Subcutaneous abdominal adipose tissue (tissue), 5 donors: Measurements from ENCODE around the gene DYNC2I2.

Experiments
- H3K27ac ChIP-seq: one replicate; pipeline ENCODE4 v1.7.0; 2013; ENCODE audit warnings: low read depth, mild to moderate bottlenecking, inconsistent platforms, low read length, moderate library complexity
- H3K27me3 ChIP-seq, 5 donors: one replicate each; pipeline ENCODE4 v1.7.0; 2013; ENCODE audit warnings: low read length in 5 of 5, inconsistent platforms in 1 of 5; ENCODE audit not compliant: control insufficient read depth in 5 of 5, insufficient read depth in 4 of 5
- H3K36me3 ChIP-seq, 5 donors: one replicate each; pipeline ENCODE4 v1.7.0; 2013; ENCODE audit warnings: low read length in 5 of 5; ENCODE audit not compliant: control insufficient read depth in 5 of 5, insufficient read depth in 5 of 5
- H3K4me1 ChIP-seq, 5 donors: one replicate each; pipeline ENCODE4 v1.7.0; 2013; ENCODE audit warnings: low read length in 5 of 5, mild to moderate bottlenecking in 3 of 5, moderate library complexity in 1 of 5; ENCODE audit not compliant: control insufficient read depth in 5 of 5, insufficient read depth in 5 of 5
- H3K4me3 ChIP-seq, 5 donors: one replicate each; pipeline ENCODE4 v1.7.0; 2013; ENCODE audit warnings: low read length in 5 of 5, low read depth in 1 of 5
- H3K9ac ChIP-seq, 5 donors: one replicate each; pipeline ENCODE4 v1.7.0; 2013; ENCODE audit warnings: low read length in 5 of 5, mild to moderate bottlenecking in 4 of 5, moderate library complexity in 3 of 5
- H3K9me3 ChIP-seq, 5 donors: one replicate each; pipeline ENCODE4 v1.7.0; 2013; ENCODE audit warnings: low read length in 5 of 5; ENCODE audit not compliant: control insufficient read depth in 5 of 5
- donor health status: healthy.
- donor health status: healthy.
- donor health status: healthy.
- donor health status: healthy.
- donor health status: healthy.

Gene DYNC2I2

GRCh38 chr9:128621730-128622455 lies 34.8 kb downstream of the DYNC2I2 start:
- Histone ChIP-seq H3K4me1 (no peaks in the 10 kb centered on the region), H3K9me3 (no peaks in the 10 kb centered on the region), H3K27me3 (no peaks in the 10 kb centered on the region), H3K36me3 (peaks cover 8 to 93% (median 85%) of the 10 kb centered on the region in 5 donors), H3K9ac (no peak overlapping the region), H3K27ac (no peak overlapping the region), H3K4me3 (no peak overlapping the region)

- Histone ChIP-seq H3K4me3 (no peak overlapping the region), H3K27me3 (no peaks in the 10 kb centered on the region), H3K27ac (no peak overlapping the region), H3K9ac (no peak overlapping the region), H3K4me1 (no peaks in the 10 kb centered on the region), H3K9me3 (no peaks in the 10 kb centered on the region), H3K36me3 (peaks cover 14 to 93% (median 83%) of the 10 kb centered on the region in 5 donors)
Observed at GRCh38 chr9:128619779-128620178, 36.9 kb downstream of the DYNC2I2 start.

GRCh38 chr9:128619127-128619526 lies 37.5 kb downstream of the DYNC2I2 start:
- Histone ChIP-seq H3K4me3 (no peak overlapping the region), H3K9ac (no peak overlapping the region), H3K4me1 (no peaks in the 10 kb centered on the region), H3K9me3 (no peaks in the 10 kb centered on the region), H3K27me3 (no peaks in the 10 kb centered on the region), H3K27ac (no peak overlapping the region), H3K36me3 (peaks cover 16 to 93% (median 83%) of the 10 kb centered on the region in 5 donors)

- Histone ChIP-seq H3K9me3 (no peaks in the 10 kb centered on the region), H3K27me3 (no peaks in the 10 kb centered on the region), H3K27ac (no peak overlapping the region), H3K4me1 (no peaks in the 10 kb centered on the region), H3K9ac (no peak overlapping the region), H3K4me3 (no peak overlapping the region), H3K36me3 (peaks cover 16 to 96% (median 91%) of the 10 kb centered on the region in 5 donors)
Observed at GRCh38 chr9:128617943-128618342, 38.7 kb downstream of the DYNC2I2 start.

- Histone ChIP-seq H3K9ac (no peak overlapping the region), H3K36me3 (peaks cover 19 to 98% (median 96%) of the 10 kb centered on the region in 5 donors), H3K4me1 (no peaks in the 10 kb centered on the region), H3K27me3 (no peaks in the 10 kb centered on the region), H3K9me3 (no peaks in the 10 kb centered on the region), H3K4me3 (no peak overlapping the region), H3K27ac (no peak overlapping the region)
Observed at GRCh38 chr9:128615571-128615970, 41.1 kb downstream of the DYNC2I2 start.

- H3K9ac ChIP-seq: no peak overlapping the region
- H3K9me3 ChIP-seq: no peaks in the 10 kb centered on the region
- no peak overlapping the region for H3K4me3 ChIP-seq
- no peak overlapping the region for H3K27ac ChIP-seq
- H3K4me1 ChIP-seq: no peaks in the 10 kb centered on the region
- no peaks in the 10 kb centered on the region for H3K27me3 ChIP-seq
- peaks cover 26 to 98% (median 97%) of the 10 kb centered on the region in 5 donors for H3K36me3 ChIP-seq
Observed at GRCh38 chr9:128614728-128615127, 41.9 kb downstream of the DYNC2I2 start.

GRCh38 chr9:128611600-128612394 lies 44.9 kb downstream of the DYNC2I2 start:
- Histone ChIP-seq H3K4me1 (peaks cover 0 to 11% (median 6%) of the 10 kb centered on the region in 5 donors), H3K36me3 (peaks cover 37 to 99% (median 95%) of the 10 kb centered on the region in 5 donors), H3K9ac (no peak overlapping the region), H3K4me3 (no peak overlapping the region), H3K27me3 (no peaks in the 10 kb centered on the region), H3K27ac (no peak overlapping the region), H3K9me3 (no peaks in the 10 kb centered on the region)

GRCh38 chr9:128610897-128611296 lies 45.8 kb downstream of the DYNC2I2 start:
- peaks cover 0 to 11% (median 6%) of the 10 kb centered on the region in 5 donors for H3K4me1 ChIP-seq
- H3K27ac ChIP-seq: no peak overlapping the region
- H3K9ac ChIP-seq: no peak overlapping the region
- H3K4me3 ChIP-seq: no peak overlapping the region
- no peaks in the 10 kb centered on the region for H3K27me3 ChIP-seq
- peaks cover 38 to 99% (median 94%) of the 10 kb centered on the region in 5 donors for H3K36me3 ChIP-seq
- no peaks in the 10 kb centered on the region for H3K9me3 ChIP-seq

- peak overlapping the region in 1 of 5 donors; percentile 7 for H3K9ac ChIP-seq
- peak overlapping the region; percentile 48 for H3K27ac ChIP-seq
- H3K4me1 ChIP-seq: peaks cover 0 to 11% (median 6%) of the 10 kb centered on the region in 5 donors
- H3K9me3 ChIP-seq: no peaks in the 10 kb centered on the region
- H3K27me3 ChIP-seq: no peaks in the 10 kb centered on the region
- no peak overlapping the region for H3K4me3 ChIP-seq
- peaks cover 35 to 95% (median 88%) of the 10 kb centered on the region in 5 donors for H3K36me3 ChIP-seq
Observed at GRCh38 chr9:128607642-128608350, 48.9 kb downstream of the DYNC2I2 start.
